A549 (cell line): ENCODE results near the gene ZNF747. TPM values are rescaled to one million over a fixed set of nuclear protein-coding genes. Genes with fewer than 3 reads are reported as not detected.

ENCODE experiments used
- ATAC-seq, 2 experiments: fragments of 200-7000 bp in 1 of 2; fragments of >200 bp in 1 of 2; cut with Nextera tagmentation in 1 of 2; cut with Tn5 transposase in 1 of 2; 3 replicates each; pipeline versions ENCODE4 v1.8.0 to v1.9.1; 2018 to 2020; ENCODE audit warnings: mild to moderate bottlenecking in 1 of 2, moderate library complexity in 1 of 2
- CTCF ChIA-PET: fragments of 300-600 bp; sonication (Branson Sonifier 250); formaldehyde crosslinking; extraction: SDS; loops from one replicate; lab custom pipeline; 2021; ENCODE audit warnings: antibody characterized with exemption, inconsistent platforms; lab: Yijun Ruan, JAX
- POLR2A ChIA-PET: fragments of 350-600 bp; formaldehyde crosslinking; extraction: SDS; loops from one replicate; lab custom pipeline; 2021; ENCODE audit warnings: antibody characterized with exemption, inconsistent platforms; lab: Yijun Ruan, JAX
- DNase-seq, 2 experiments: peaks; one replicate each; pipeline versions ENCODE4 v3.0.0 to v3.0.0-alpha.2; 2011 to 2016; ENCODE audit warnings: low read depth in 1 of 2, low spot score in 1 of 2
- FAIRE-seq: peaks from 2 replicates; lab custom pipeline; 2011; peaks lifted over from hg19 to GRCh38; lab: Jason Lieb, UNC
- H3K27ac ChIP-seq, 2 experiments: fragments of >200 bp; sonication (Bioruptor Twin); formaldehyde crosslinking; 3 replicates each; pipeline ENCODE4 v1.5.1; 2016 to 2017
- H3K4me1 ChIP-seq: fragments of >200 bp; sonication (Bioruptor Twin); formaldehyde crosslinking; 3 replicates; pipeline ENCODE4 v1.6.1; 2016
- H3K4me2 ChIP-seq: fragments of >200 bp; sonication (Bioruptor Twin); formaldehyde crosslinking; 3 replicates; pipeline ENCODE4 v1.6.1; 2016
- H3K4me3 ChIP-seq: fragments of >200 bp; sonication (Bioruptor Twin); formaldehyde crosslinking; 3 replicates; pipeline ENCODE4 v1.5.1; 2016
- H3K9me3 ChIP-seq: fragments of >200 bp; sonication (Bioruptor Twin); formaldehyde crosslinking; 3 replicates; pipeline ENCODE4 v1.6.1; 2016
- ATOH8 ChIP-seq: fragments of 250-450 bp; sonication (Bioruptor Pico); IDR thresholded peaks from 2 replicates; pipeline ENCODE4 v1.5.0; 2020; ENCODE audit warnings: low read depth, mild to moderate bottlenecking, moderate library complexity
- CHD2 ChIP-seq: fragments of 150-350 bp; IDR thresholded peaks from 2 replicates; pipeline ENCODE4 v1.6.1; 2014; ENCODE audit warnings: low read length; ENCODE audit not compliant: partially characterized antibody
- CHD4 ChIP-seq: fragments of 200-600 bp; sonication (generic); IDR thresholded peaks from 2 replicates; pipeline ENCODE4 v1.6.1; 2016; ENCODE audit warnings: antibody characterized with exemption, mild to moderate bottlenecking, borderline replicate concordance
- EHMT2 ChIP-seq: fragments of 200-600 bp; sonication (generic); IDR thresholded peaks from 2 replicates; pipeline ENCODE4 v1.6.1; 2016; ENCODE audit warnings: antibody characterized with exemption, low read depth, mild to moderate bottlenecking, moderate library complexity
- FOSB ChIP-seq: fragments of 250-450 bp; sonication (Bioruptor Pico); IDR thresholded peaks from 2 replicates; pipeline ENCODE4 v1.5.0; 2020; ENCODE audit warnings: mild to moderate bottlenecking, moderate library complexity
- FOSL2 ChIP-seq, 2 experiments: fragments of 450-650 bp in 1 of 2; fragments of >200 bp in 1 of 2; sonication (Bioruptor Twin) in 1 of 2; formaldehyde crosslinking; IDR thresholded peaks; 2 replicates each; pipeline versions ENCODE4 v1.5.0 to v1.6.1; 2016 to 2020; ENCODE audit warnings: mild to moderate bottlenecking in 1 of 2, moderate library complexity in 1 of 2
- HMGXB4 ChIP-seq: fragments of 250-450 bp; sonication (Bioruptor Pico); IDR thresholded peaks from 2 replicates; pipeline ENCODE4 v1.5.0; 2021; ENCODE audit warnings: mild to moderate bottlenecking, moderate library complexity, borderline replicate concordance
- JUN ChIP-seq, 2 experiments: fragments of >200 bp; sonication (Bioruptor Twin); formaldehyde crosslinking; IDR thresholded peaks; 2 replicates in 1 of 2; 3 replicates in 1 of 2; pipeline ENCODE4 v1.6.1; 2016 to 2017
- KDM5A ChIP-seq: fragments of 200-600 bp; sonication (generic); IDR thresholded peaks from 2 replicates; pipeline ENCODE4 v1.6.1; 2016; ENCODE audit warnings: antibody characterized with exemption, mild to moderate bottlenecking
- MAFK ChIP-seq: fragments of 450-650 bp; IDR thresholded peaks from 2 replicates; pipeline ENCODE4 v1.6.1; 2014; ENCODE audit not compliant: partially characterized antibody
- MAX ChIP-seq: IDR thresholded peaks from 2 replicates; pipeline ENCODE4 v1.6.1; 2012
- NFE2L2 ChIP-seq: fragments of 150-350 bp; conservative IDR thresholded peaks from 2 replicates; pipeline ENCODE4 v1.6.1; 2014; ENCODE audit warnings: low read length
- NR3C1 ChIP-seq: fragments of >200 bp; sonication (Bioruptor Twin); formaldehyde crosslinking; IDR thresholded peaks from 3 replicates; pipeline ENCODE4 v1.6.1; 2017
- PBX3 ChIP-seq: IDR thresholded peaks from 2 replicates; pipeline ENCODE4 v1.6.1; 2012
- POLR2A ChIP-seq: IDR thresholded peaks from 2 replicates; pipeline ENCODE4 v1.6.1; 2012; ENCODE audit warnings: mild to moderate bottlenecking, low read length
- POLR2AphosphoS2 ChIP-seq: conservative IDR thresholded peaks from 2 replicates; pipeline ENCODE4 v1.6.1; 2012; ENCODE audit warnings: low read length, improper control_type of control experiment, inconsistent platforms
- RFX5 ChIP-seq: fragments of 450-650 bp; IDR thresholded peaks from 2 replicates; pipeline ENCODE4 v1.7.1; 2014; ENCODE audit warnings: antibody characterized with exemption, mild to moderate bottlenecking, moderate library complexity
- TFCP2L1 ChIP-seq: fragments of 250-450 bp; sonication (Bioruptor Pico); IDR thresholded peaks from 2 replicates; pipeline ENCODE4 v1.5.0; 2021; ENCODE audit warnings: mild to moderate bottlenecking
- ZFP36 ChIP-seq: fragments of 450-650 bp; IDR thresholded peaks from 2 replicates; pipeline ENCODE4 v1.6.1; 2014; ENCODE audit warnings: borderline replicate concordance; ENCODE audit not compliant: partially characterized antibody
- WGBS: methylation state at CpG from one replicate; pipeline ENCODE4 v1.1.6; 2017; ENCODE audit errors: missing lambda C conversion rate; 5-methylcytosine and 5-hydroxymethylcytosine counted together
- polyA plus RNA-seq, 4 experiments: library from polyadenylated mRNA; depleted of rRNA in 3 of 4; stranded (reverse); fragments of >200 nt; fragmentation: RNase III in 1 of 4; extraction: RNeasy Plus Mini Kit Qiagen cat#74134 plus additional on column Dnase treatment in 1 of 4; gene quantifications; 2 replicates in 3 of 4; 3 replicates in 1 of 4; pipeline ENCODE4 v1.2.3, GENCODE V29; 2011 to 2017

Gene ZNF747
- polyA plus RNA-seq, 2 of the 4 experiments (the other 2 are of a cell fraction), result 4.8 to 5.0 TPM

- H3K4me2 ChIP-seq, result no peak overlapping the region
- no peak for DNase-seq
These were observed 48.1 kb upstream of the ZNF747 start for GRCh38 chr16:30582611-30583340.

GRCh38 chr16:30581457-30581856 is 46.8 kb upstream of the ZNF747 start:
- DNase-seq (no peak), ATAC-seq (no peak), FAIRE-seq (no peak)
- CTCF ChIA-PET, result interaction anchor here (0.8 to 1.6 kb wide), 4 partner anchors 24 to 46 kb away, joined by 3 to 5 read pairs (median 3); partner anchors contain the start of gene ZNF764
- Histone ChIP-seq H3K4me2 (no peak overlapping the region), H3K9me3 (no peaks in the 10 kb centered on the region), H3K4me3 (no peak overlapping the region), H3K4me1 (no peaks in the 10 kb centered on the region), H3K27ac (no peak overlapping the region)
- 92% methylated on average over 7 of the region's 7 CpGs for WGBS
- no peak for TF ChIP-seq POLR2A
- TF ChIP-seq MAX, result no peak
- no peak for TF ChIP-seq KDM5A
- TF ChIP-seq FOSB (CRISPR knock-in tag), result no peak
- TF ChIP-seq PBX3, result no peak
- TF ChIP-seq TFCP2L1, result no peak
- no peak for TF ChIP-seq CHD2
- TF ChIP-seq HMGXB4 (CRISPR knock-in tag), result no peak
- TF ChIP-seq CHD4, result no peak
- no peak for TF ChIP-seq ZFP36
- TF ChIP-seq MAFK, result no peak
- TF ChIP-seq POLR2AphosphoS2, result no peak
- no peak for TF ChIP-seq NR3C1
- TF ChIP-seq NFE2L2, result no peak
- TF ChIP-seq FOSL2 (IDR thresholded peaks at IDR 0.05), result no peak
- no peak for TF ChIP-seq FOSL2 (CRISPR knock-in tag; IDR thresholded peaks at IDR 0.05)
- TF ChIP-seq RFX5, result no peak
- TF ChIP-seq EHMT2, result no peak
- TF ChIP-seq ATOH8, result no peak
- POLR2A ChIA-PET, result interaction anchor here (0.7 kb wide), 1 partner anchor 127 kb away, joined by 5 read pairs; no protein-coding TSS in a partner anchor

More at GRCh38 chr16:30582611-30583340, 48.1 kb upstream of the ZNF747 start:
- no peaks in the 10 kb centered on the region for H3K9me3 ChIP-seq
- POLR2A ChIA-PET, result interaction anchor here (0.5 kb wide), 1 partner anchor 71 kb away, joined by 4 read pairs; no protein-coding TSS in a partner anchor
- FAIRE-seq, result no peak
- CTCF ChIA-PET, result interaction anchor here (0.9 kb wide), 1 partner anchor 33 kb away, joined by 3 read pairs; no protein-coding TSS in a partner anchor
- no peaks in the 10 kb centered on the region for H3K4me1 ChIP-seq
- WGBS, result 93% methylated on average over 48 of the region's 48 CpGs
- no peak overlapping the region for H3K4me3 ChIP-seq
- H3K27ac ChIP-seq, result no peak overlapping the region
- TF ChIP-seq EHMT2 (no peak), CHD2 (no peak), JUN (IDR thresholded peaks at IDR 0.05) (no peak), PBX3 (no peak), ZFP36 (no peak)
- ATAC-seq, result no peak
